HUES6 (cell line): ENCODE data around the gene EPC2.

Experiments used
- H3K27ac ChIP-seq: 2 replicates; pipeline ENCODE4 v1.7.0; 2013; ENCODE audit warnings: low read depth, mild to moderate bottlenecking, low read length, inconsistent platforms
- H3K27me3 ChIP-seq: 2 replicates; pipeline ENCODE4 v1.6.1; 2013; ENCODE audit warnings: low read length; ENCODE audit not compliant: control insufficient read depth, insufficient read depth
- H3K36me3 ChIP-seq: 2 replicates; pipeline ENCODE4 v1.6.1; 2013; ENCODE audit warnings: low read length; ENCODE audit not compliant: control insufficient read depth, insufficient read depth
- H3K4me1 ChIP-seq: 2 replicates; pipeline ENCODE4 v1.6.1; 2013; ENCODE audit warnings: low read length; ENCODE audit not compliant: control insufficient read depth, insufficient read depth
- H3K4me3 ChIP-seq: 2 replicates; pipeline ENCODE4 v1.5.1; 2013; ENCODE audit warnings: low read depth, low read length
- H3K9ac ChIP-seq: one replicate; pipeline ENCODE4 v1.6.1; 2013; ENCODE audit warnings: mild to moderate bottlenecking, low read length
- H3K9me3 ChIP-seq: 2 replicates; pipeline ENCODE4 v1.6.1; 2013; ENCODE audit warnings: low read depth, low read length; ENCODE audit not compliant: control insufficient read depth, insufficient read depth

Gene EPC2, protein sequence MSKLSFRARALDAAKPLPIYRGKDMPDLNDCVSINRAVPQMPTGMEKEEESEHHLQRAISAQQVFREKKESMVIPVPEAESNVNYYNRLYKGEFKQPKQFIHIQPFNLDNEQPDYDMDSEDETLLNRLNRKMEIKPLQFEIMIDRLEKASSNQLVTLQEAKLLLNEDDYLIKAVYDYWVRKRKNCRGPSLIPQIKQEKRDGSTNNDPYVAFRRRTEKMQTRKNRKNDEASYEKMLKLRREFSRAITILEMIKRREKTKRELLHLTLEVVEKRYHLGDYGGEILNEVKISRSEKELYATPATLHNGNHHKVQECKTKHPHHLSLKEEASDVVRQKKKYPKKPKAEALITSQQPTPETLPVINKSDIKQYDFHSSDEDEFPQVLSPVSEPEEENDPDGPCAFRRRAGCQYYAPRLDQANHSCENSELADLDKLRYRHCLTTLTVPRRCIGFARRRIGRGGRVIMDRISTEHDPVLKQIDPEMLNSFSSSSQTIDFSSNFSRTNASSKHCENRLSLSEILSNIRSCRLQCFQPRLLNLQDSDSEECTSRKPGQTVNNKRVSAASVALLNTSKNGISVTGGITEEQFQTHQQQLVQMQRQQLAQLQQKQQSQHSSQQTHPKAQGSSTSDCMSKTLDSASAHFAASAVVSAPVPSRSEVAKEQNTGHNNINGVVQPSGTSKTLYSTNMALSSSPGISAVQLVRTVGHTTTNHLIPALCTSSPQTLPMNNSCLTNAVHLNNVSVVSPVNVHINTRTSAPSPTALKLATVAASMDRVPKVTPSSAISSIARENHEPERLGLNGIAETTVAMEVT

GRCh38 chr2:148643998-148644882 is at the start of gene EPC2:
TSS of gene EPC2 (plus strand) at chr2:148644751. CDS start at chr2:148645018, 267 bp downstream.
- no peaks in the 10 kb centered on the region for H3K36me3 ChIP-seq
- peak within 1 kb of the TSS; percentile 90 for H3K4me3 ChIP-seq
- peak within 1 kb of the TSS; percentile 94 for H3K9ac ChIP-seq
- no peaks in the 10 kb centered on the region for H3K9me3 ChIP-seq
- H3K27me3 ChIP-seq, result no peaks in the 10 kb centered on the region; the same call in 1 of the 2 replicates
- H3K27ac ChIP-seq, result peak within 1 kb of the TSS; percentile 79
- H3K4me1 ChIP-seq, result peaks cover 15% of the 10 kb centered on the region

DNA sequence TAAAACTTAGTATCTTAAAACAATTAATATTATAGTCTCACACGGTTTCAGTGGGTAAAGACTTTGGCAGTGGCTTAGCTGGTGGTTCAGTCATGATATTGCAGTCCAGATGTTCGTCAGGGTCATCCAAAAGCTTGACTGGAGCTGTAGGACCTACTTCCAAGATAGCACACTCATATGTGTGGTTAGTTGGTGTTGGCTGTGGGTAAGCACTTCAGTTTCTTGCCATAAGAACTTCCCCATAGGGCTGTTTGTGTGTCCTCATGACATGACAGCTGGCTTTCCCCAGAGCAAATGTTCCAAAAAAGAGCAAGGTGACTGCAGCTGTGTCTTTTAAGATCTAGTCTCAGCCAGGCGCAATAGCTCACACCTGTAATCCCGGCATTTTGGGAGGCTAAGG is 48.5 kb upstream of the EPC2 start:
- H3K4me1 ChIP-seq, result no peaks in the 10 kb centered on the region; the same call in 1 of the 2 replicates
- no peaks in the 10 kb centered on the region for H3K36me3 ChIP-seq
- H3K27ac ChIP-seq, result no peak overlapping the region
- H3K9me3 ChIP-seq, result peaks cover 4% of the 10 kb centered on the region
- no peak overlapping the region for H3K4me3 ChIP-seq
- H3K9ac ChIP-seq, result no peak overlapping the region
- no peaks in the 10 kb centered on the region for H3K27me3 ChIP-seq

DNA sequence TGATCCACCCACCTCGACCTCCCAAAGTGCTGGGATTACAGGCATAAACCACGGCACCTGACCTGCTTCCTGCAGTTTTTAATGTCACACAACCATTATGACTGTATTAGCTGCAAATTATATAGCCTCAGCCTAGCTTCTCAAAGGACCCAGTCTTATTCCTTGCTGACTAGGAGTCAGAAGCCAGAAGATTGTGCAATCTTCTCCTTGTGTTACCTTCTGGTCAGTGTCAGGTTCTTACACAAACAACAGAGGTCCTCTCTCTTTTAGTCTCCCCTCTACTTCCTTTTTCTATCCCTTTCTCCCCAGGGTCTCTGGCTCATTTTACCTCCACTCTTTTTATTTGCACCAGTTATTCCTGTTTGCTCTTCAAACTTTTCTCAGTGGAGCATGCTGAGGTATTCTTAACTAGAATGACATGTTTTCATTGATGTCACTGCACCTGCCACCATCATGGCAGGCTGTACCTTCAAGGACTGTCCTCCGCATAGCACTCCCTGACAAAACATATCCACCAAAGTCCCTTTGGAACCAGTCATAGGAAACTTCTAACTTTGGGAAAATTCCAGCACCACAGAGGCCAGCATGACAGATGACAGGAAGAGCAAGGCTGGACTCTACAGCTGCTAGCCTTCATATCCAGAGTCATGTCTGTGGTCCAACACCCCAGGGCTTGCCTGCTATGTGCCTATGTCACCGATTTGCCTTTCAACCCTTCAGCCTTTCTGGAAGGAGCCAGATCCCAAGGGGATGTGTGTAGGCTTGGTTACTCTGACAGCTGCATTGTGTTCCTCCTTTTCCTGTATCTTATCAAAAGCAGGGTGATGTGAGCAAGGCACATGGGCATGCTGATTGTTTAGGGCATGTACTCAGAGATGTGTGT is 45.2 kb upstream of the EPC2 start:
- H3K36me3 ChIP-seq, result no peaks in the 10 kb centered on the region
- H3K9ac ChIP-seq, result no peak overlapping the region
- no peak overlapping the region for H3K4me3 ChIP-seq
- no peaks in the 10 kb centered on the region for H3K27me3 ChIP-seq
- no peaks in the 10 kb centered on the region; the same call in 1 of the 2 replicates for H3K4me1 ChIP-seq
- peaks cover 4% of the 10 kb centered on the region for H3K9me3 ChIP-seq
- H3K27ac ChIP-seq, result no peak overlapping the region

- no peaks in the 10 kb centered on the region for H3K36me3 ChIP-seq
- no peak overlapping the region for H3K4me3 ChIP-seq
- H3K4me1 ChIP-seq, result no peaks in the 10 kb centered on the region
- H3K9ac ChIP-seq, result no peak overlapping the region
- H3K9me3 ChIP-seq, result peaks cover 4% of the 10 kb centered on the region
- no peaks in the 10 kb centered on the region for H3K27me3 ChIP-seq
- no peak overlapping the region for H3K27ac ChIP-seq
These were observed 41.5 kb upstream of the EPC2 start for GRCh38 chr2:148602885-148603561.

DNA sequence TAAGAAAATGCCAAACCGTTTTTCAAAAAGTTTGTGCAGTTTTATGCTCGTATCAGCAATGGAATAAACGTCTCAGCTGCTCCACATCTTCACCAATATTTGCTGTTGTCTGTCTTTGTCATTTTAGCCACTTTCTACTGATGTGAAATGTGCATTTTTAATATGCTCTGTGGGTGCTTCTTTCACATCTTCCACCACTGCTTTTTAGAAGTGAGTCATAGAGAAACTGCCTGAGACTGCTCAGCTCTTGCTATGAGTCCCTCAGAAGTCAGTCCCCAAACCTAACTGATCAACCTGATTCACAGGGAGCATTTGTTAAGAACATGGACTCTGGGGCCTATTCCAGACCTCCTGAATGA is 41.0 kb upstream of the EPC2 start:
- Histone ChIP-seq H3K4me3 (no peak overlapping the region), H3K36me3 (no peaks in the 10 kb centered on the region), H3K27me3 (no peaks in the 10 kb centered on the region), H3K9me3 (peaks cover 4% of the 10 kb centered on the region), H3K9ac (no peak overlapping the region), H3K27ac (no peak overlapping the region), H3K4me1 (no peaks in the 10 kb centered on the region)

GRCh38 chr2:148604927-148605326 is 39.6 kb upstream of the EPC2 start:
- H3K27me3 ChIP-seq, result no peaks in the 10 kb centered on the region
- H3K27ac ChIP-seq, result no peak overlapping the region
- no peaks in the 10 kb centered on the region for H3K36me3 ChIP-seq
- H3K9ac ChIP-seq, result no peak overlapping the region
- no peaks in the 10 kb centered on the region for H3K4me1 ChIP-seq
- H3K9me3 ChIP-seq, result peaks cover 4% of the 10 kb centered on the region
- H3K4me3 ChIP-seq, result no peak overlapping the region

DNA sequence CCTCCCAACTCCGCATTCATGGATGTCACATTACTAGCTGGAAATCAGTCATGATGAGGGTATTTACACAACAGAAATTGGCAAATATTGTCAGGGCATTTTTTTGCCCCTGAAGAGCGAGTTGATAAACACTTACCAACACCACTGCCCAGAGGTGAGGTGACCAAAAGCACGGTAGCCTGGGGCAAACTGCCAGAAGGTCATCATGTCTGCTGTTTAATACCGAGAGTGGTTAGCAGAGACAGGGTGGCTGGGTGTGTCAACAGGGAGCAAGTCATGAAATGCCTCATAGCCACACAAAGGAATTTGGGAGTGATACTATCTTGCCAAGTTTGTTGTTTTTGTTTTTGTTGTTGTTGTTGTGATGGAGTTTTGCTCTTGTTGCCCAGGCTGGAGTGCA is 37.0 kb upstream of the EPC2 start:
- Histone ChIP-seq H3K9ac (no peak overlapping the region), H3K4me3 (no peak overlapping the region), H3K4me1 (no peaks in the 10 kb centered on the region), H3K9me3 (no peaks in the 10 kb centered on the region), H3K27ac (no peak overlapping the region), H3K36me3 (no peaks in the 10 kb centered on the region), H3K27me3 (no peaks in the 10 kb centered on the region)

- H3K36me3 ChIP-seq, result no peaks in the 10 kb centered on the region
- H3K9me3 ChIP-seq, result no peaks in the 10 kb centered on the region
- 0 out of 2 replicates have a peak overlapping the region, but pooled peaks have one; percentile 49 for H3K27ac ChIP-seq
- H3K4me3 ChIP-seq, result no peak overlapping the region
- H3K27me3 ChIP-seq, result no peaks in the 10 kb centered on the region
- H3K4me1 ChIP-seq, result peaks cover 28% of the 10 kb centered on the region
- no peak overlapping the region for H3K9ac ChIP-seq
These were observed 31.1 kb upstream of the EPC2 start for GRCh38 chr2:148613231-148614013.

GRCh38 chr2:148614014-148614321 is 30.6 kb upstream of the EPC2 start:
- peak overlapping the region; percentile 53 for H3K9ac ChIP-seq
- peak overlapping the region; percentile 49; the same call in 1 of the 2 replicates for H3K27ac ChIP-seq
- H3K36me3 ChIP-seq, result no peaks in the 10 kb centered on the region
- H3K4me3 ChIP-seq, result no peak overlapping the region
- peaks cover 28% of the 10 kb centered on the region for H3K4me1 ChIP-seq
- no peaks in the 10 kb centered on the region for H3K9me3 ChIP-seq
- H3K27me3 ChIP-seq, result no peaks in the 10 kb centered on the region
